NCI-H1436 treated with DMSO at 0.1 percent for 48 hours (cell line): ENCODE measurements around the gene ARHGAP44.
"Not testable (repeated sequence)": the region's sequence is repeated elsewhere in the genome, so short reads cannot be mapped to it uniquely, and the experiment has no call there.

Source experiments
- DNase-seq: peaks from one replicate; lab custom pipeline; 2025; lab: John Stamatoyannopoulos, UW

The ARHGAP44 gene

GRCh38 chr17:12815642-12816141 is 26.4 kb downstream of the ARHGAP44 start:
- no peak for DNase-seq

- no peak for DNase-seq
Observed at GRCh38 chr17:12821376-12821940, 32.2 kb downstream of the ARHGAP44 start.

- DNase-seq = no peak
Observed at GRCh38 chr17:12826431-12826830, 37.1 kb downstream of the ARHGAP44 start.

DNA sequence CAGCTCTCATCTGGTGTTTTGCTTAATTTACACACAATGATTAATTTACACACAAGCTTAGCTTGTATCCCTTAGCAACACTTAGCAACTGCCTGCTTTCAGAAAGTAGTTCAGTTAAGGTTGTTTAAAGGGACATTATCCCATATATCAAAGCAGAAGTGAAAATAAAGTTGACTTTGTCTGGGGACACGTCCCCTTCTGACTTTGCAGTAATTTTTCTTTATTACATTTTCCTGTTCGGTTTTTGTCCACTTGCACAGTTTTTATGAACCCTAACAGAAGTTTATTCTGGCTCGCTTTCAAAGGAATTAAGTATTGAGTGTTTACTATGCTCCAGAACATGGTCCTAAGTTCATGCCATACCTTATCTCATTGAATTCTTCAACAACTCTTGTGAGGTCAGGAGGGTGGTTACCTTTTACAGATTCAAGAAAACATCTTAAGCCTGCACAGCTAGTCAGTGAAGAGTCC is 41.5 kb downstream of the ARHGAP44 start:
- DNase-seq = no peak

- DNase-seq = no peak
Observed at GRCh38 chr17:12831839-12832238, 42.5 kb downstream of the ARHGAP44 start.

DNA sequence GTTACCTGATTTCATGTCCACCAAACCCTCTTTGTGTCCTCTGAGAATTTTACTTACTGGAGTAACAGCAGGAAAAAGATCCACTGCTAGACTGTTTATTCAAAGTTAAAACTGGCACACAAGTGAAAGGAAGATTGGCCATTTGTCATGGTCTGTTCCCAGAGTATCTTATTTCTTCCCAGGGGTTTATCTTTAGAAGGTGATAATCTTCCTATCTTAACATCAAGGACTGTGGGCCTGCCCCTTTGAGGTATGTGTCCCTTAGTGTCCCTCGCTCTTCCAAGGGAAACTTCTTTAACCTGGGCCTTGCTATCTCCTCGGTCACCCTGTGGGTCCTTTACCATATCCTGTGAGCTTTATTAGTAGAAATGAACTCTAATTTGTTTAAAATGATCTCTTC is 49.7 kb downstream of the ARHGAP44 start:
- DNase-seq = no peak

- no peak for DNase-seq
Observed at GRCh38 chr17:12842936-12843335, 53.6 kb downstream of the ARHGAP44 start.

- no peak for DNase-seq
Observed at GRCh38 chr17:12850996-12851395, 61.7 kb downstream of the ARHGAP44 start.

DNA sequence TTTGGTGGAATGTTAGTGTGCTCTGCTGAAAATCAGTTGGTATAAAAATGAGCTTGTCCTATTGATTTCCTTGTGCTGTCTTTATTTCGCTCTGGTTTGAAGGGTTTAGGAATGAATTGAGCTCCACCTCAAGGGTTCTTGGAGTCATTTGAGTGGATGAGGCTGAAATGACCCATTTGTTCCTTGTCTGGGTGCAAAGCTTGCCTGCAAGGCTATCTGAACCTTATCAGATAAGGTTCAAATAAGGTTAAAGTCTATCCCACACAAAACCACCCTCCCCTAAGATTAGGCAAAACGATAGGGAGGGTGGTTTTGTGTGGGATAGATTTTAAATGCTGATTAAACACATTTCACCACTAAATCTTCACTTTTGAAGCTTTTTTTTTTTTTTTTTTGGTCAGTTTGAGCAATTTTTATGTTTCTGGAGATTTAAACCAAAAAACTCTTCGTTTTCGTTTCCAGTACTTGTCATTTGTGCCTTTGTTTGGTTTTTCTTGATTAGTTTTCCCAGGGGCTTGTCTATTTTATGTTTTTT is 62.7 kb downstream of the ARHGAP44 start:
- no peak for DNase-seq

GRCh38 chr17:12853921-12854320 is 64.6 kb downstream of the ARHGAP44 start:
- no peak for DNase-seq

- no peak for DNase-seq
Observed at GRCh38 chr17:12856416-12856815, 67.1 kb downstream of the ARHGAP44 start.

- no peak for DNase-seq
Observed at GRCh38 chr17:12857592-12857991, 68.3 kb downstream of the ARHGAP44 start.

DNA sequence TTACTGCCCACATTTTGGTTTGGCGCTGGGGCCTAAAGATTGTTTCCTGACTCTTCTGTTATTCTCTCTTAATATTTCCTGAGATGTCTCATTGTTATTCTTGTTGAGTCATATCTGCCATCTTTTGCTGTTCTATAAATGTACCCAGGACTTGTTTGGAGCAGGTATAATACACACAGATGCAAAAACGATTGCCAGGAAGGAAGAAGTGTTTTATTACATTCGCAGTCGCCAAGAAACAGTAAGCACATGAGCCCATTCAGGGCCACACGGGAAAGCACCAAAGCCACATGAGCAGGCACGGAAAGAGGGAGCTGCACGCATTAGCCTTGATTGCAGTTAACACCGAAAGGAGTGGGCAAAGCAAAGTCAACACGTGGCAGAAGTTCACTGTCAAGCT is 70.2 kb downstream of the ARHGAP44 start:
- no peak for DNase-seq

DNA sequence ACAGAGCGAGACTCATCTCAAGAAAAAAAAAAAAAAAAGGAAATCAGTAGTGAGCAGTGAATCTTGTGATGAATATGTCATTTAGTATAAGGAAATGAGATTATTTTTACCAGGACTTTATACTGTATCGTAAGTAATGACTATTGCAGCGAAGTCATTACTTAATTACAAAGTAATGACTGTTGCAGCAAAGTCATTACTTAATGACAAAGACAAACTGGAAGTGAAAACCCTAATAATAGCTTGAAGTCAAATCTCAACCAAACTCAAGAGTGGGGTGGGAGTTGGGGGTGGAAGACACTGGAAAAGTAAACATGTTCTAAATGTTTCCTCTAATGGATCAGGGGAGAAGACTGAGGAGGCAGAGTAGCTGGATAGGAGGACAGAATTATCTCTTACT is 76.5 kb downstream of the ARHGAP44 start:
- DNase-seq = no peak

- DNase-seq = no peak
Observed at GRCh38 chr17:12866244-12866643, 76.9 kb downstream of the ARHGAP44 start.

- DNase-seq = no peak
Observed at GRCh38 chr17:12867726-12868125, 78.4 kb downstream of the ARHGAP44 start.

DNA sequence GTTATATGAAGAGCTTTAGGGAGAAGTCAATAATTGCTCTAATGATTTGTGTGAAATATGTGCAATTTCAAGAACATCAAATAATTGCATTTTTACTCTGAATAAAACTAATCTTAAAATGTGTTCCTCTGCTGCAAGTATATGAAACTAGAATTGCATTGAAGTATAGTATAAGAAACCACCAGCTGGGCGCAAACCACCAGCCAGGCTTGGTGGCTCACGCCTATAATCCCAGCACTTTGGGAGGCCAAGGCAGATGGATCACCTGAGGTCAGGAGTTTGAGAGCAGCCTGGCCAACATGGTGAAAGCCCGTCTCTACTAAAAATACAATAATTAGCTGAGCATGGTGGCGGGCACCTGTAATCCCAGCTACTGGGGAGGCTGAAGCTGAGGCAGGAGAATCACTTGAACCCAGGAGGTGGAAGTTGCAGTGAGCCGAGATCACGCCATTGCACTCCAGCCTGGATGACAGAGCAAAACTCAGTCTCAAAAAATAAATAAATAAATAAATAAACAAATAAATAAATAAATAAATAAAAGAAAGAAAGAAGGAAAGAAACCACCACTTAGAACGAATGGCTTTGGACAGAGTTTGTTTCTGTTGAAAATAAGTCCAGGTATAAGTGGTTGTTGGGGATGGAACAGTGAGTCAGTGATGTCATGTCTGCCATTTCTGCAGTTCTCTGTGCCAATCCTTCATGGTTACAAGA is 84.3 kb downstream of the ARHGAP44 start:
- not testable (repeated sequence) for DNase-seq

GRCh38 chr17:12877953-12878669 is 88.8 kb downstream of the ARHGAP44 start:
- DNase-seq = no peak

- not testable (repeated sequence) for DNase-seq
Observed at GRCh38 chr17:12879096-12879495, 89.8 kb downstream of the ARHGAP44 start.

- no peak for DNase-seq
Observed at GRCh38 chr17:12883472-12883871, 94.2 kb downstream of the ARHGAP44 start.

- no peak for DNase-seq
Observed at GRCh38 chr17:12887088-12887487, 97.8 kb downstream of the ARHGAP44 start.

DNA sequence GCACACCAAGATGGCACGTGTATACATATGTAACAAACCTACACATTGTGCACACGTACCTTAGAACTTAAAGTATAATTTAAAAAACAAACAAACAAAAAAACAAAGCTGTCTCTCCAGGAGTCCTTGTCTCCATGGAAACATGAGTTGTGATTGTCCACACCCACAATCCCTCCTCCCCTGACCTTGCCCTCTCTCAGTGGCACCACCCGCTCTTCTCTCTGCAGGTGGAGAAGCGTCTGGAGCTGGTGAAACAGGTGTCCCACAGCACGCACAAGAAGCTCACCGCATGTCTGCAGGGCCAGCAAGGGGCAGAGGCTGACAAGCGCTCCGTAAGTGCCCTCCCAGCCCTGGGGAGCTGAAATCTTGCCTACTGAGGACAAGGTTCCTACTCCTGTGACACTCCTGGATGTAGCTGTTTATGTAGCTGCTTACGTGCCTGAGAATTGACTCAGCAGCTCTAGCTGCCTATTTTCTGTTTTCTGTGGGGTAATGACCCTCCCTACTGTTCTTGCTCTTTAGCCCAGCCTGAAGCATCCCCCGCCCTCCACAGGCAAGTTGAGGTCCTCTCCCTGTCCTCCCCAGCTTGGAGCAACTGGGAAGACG is 107.0 kb downstream of the ARHGAP44 start:
- no peak for DNase-seq
